GM21528 (cell line): ENCODE data around the gene EXOC4.

Experiments used
- ATAC-seq: cut with Tn5 transposase; IDR thresholded peaks from one replicate; pipeline ENCODE4 v1.9.1; 2021; ENCODE audit warnings: mild to moderate bottlenecking, moderate library complexity; ENCODE audit not compliant: unreplicated experiment, low FRiP score

Gene EXOC4

DNA sequence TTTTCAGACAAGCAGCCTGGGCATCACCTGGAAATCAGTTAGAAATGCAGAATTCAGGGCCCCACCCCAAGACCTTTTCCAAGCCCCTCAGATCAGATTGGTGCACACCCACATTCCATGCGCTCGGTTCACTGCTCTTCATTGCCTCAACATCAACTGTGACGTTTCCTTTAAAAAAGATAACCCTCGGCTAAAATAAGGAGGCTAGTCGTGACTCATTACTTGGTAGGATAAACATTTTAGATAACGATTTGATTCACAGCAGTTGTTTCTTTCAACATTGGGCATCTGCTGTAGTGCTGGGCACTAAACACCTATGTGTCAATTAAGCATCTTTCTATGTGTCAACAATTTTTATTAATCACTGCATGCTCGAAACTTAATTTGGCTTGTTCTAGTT, 683.2 kb downstream of the EXOC4 start:
- ATAC-seq, result no peak

DNA sequence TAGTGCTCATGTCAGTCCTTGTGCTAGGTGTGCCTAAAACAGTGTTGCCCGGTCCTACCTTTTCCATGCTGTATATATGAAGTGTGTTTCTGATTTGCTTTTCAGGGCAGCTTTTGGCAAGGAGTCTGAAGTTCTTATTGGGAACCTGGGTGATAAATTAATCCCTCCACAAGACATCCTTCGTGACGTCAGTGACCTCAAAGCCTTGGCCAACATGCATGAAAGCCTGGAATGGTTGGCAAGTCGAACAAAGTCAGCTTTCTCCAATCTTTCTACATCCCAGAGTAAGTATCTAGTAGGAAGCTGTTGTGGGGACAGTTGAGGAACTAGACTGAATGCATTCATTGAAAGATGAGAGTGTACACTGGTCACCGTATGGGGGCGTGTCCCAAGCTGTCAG, 684.9 kb downstream of the EXOC4 start:
- ATAC-seq, result no peak

DNA sequence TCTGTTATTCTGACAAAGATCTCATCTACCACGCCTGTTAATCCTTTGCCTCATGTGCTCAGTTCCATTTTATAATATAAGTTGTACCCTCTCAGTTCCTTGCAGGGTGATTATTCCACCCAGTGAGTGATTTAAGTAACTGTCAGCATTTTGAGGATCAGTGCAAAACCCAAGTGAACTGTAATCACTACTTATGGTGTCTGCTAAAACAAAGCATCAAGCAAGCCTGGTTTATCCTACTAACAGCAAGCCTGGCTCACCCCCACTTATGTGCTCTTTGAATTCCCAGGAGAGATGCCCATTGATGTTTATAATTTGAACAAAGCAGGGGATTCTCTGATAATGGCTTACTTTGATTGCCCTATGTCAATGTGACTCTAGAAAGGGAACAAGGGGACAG, 687.5 kb downstream of the EXOC4 start:
- ATAC-seq, result no peak

GRCh38 chr7:133941496-133941895, 688.6 kb downstream of the EXOC4 start:
- ATAC-seq, result no peak

DNA sequence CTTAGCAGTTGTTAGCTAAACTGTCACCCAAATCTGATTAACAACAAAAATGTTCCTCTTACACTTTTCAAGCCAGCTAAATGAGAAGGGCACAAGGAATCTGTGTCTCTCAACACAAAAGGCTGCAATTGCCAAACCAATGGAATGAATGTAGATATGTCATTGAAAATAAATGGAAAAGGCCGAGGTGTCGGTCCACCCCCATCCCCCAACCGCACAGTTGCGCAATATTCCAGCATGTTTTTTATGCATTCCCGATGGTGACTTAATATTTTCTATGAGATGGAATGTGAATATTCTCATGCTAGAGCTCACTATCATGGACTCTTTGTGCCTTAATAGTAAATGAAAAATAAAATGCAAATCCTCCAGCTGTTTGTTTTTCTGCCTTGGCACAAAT, 692.6 kb downstream of the EXOC4 start:
- no peak for ATAC-seq

DNA sequence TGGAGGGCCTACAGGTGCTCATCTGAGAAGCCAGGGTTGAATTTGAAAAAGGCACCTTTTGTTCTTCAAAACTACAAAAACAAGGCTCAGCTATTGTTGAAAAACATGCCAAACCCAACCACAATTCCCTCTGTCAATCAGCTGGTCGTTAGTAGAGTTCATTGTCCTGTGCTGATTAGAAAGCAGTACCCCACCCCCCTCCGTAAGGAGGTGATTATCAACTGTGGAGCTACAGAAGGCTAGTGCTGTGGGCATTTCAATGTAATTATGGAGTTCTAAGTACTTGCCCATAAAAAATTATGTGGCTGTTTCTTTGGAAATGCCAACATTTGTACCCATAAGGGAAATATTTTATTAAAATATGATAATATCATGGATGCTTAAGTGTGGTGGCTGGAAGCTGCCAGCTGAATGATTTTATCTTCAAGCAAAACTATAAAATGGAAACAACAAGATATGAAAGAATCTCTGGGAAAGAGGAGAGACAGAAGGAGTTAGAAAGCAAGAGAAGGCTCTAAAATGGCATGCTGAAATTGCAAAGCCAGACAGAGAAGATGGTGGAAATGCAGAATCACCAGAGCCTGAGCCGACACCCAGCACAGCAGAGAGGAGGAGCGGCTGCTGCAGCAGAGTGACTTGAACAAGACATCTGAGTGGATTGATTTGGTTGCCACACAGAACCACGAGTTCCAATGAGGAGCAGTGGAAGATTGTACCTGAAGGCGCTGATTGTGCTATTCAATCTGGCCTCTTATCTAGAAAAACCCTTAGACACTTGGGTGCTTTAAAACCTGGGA, 694.8 kb downstream of the EXOC4 start:
- ATAC-seq, result no peak

DNA sequence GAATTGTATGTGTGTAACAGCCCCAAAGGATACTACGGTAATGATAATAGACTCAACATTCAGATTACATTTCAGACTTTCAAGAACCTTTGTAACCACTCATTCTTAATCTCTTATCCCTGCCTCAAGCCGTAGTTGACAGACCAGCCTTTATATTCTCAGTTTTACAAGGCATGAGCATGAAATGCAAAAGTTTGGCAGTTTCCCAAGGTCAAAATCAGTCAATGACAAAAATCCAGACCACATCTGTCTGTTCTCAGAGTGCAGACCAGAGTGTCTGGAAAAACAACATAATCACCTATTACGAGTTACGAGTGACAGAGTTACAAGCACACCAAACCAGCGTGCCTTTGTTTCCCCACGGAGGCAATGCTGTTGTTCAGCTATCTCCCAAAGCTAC, 695.7 kb downstream of the EXOC4 start:
- no peak for ATAC-seq

- no peak for ATAC-seq
Observed at GRCh38 chr7:133950855-133951254, 698.0 kb downstream of the EXOC4 start.

DNA sequence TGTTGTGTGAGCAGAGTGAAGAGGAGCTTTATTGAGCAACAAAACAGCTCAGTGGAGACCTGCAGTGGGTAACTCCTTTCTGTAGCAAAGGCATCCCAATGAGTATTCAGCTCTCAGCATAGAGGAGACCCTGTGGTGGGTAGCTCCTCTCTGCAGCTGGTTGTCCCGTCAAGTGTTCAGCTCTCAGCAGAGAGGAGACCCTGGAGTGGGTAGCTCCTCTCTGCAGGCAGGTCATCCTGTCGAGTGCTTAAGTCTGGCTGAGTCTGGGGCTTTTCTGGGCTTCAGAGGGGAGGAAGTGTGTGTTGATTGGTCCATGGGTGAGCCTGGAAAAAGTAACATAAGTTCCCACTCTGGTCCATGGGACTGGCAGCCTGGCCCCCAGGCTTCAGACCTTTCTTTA, 702.3 kb downstream of the EXOC4 start:
- ATAC-seq, result no peak

DNA sequence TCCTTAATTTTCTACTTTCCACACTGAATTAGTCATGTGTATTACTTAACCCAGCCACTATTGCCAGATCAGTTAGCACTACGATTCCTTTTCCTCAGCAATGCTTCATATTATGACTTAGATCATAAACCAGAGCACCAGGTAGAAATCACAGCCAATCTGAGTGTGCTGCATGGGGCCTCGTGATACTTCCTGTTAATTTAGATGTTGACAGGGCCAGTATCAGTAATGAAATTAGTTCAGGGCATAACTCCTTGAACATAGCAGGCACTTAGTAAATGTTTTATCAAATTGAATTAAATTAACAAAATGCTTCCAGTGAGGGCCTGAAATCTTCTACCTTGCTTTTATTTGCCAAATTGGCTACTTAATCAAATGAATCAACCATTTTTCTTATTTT, 705.0 kb downstream of the EXOC4 start:
- ATAC-seq, result no peak

DNA sequence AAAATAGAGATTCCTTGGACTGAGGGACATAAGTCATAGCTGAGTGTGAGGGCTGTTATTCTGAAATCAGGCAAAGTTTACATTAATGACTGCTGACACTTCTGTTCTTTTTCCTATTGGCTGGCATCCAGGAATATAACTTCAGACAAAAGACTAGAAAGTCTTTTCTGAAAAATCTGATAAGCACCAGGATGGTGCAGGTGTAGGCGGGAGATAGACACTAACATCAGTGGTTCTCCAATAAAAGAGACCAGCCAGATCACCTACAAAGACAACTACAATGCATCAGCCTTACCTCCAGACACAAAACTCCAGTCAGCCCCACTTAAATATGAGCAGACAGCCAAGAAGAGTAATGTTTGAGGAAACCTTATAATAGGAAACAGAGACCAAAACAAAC, 705.9 kb downstream of the EXOC4 start:
- no peak for ATAC-seq

DNA sequence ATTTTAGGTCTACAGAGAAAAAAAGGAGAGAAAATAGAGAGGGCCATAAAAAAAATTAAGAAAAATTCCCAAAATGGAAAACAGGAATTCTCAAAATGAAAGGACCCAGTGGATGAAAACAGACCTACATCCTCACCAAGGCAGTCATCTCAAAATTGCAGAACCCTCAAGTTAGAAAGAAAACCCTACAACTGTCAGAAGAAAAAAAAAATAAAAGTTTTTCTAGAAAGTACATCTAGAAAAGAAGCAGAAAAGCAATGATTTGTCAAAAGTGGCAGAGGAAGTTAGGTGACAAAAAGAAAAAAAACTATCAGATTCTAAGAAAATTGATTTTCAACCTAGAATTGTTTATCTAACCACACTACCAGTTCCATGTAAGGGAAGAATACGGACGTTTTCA, 706.6 kb downstream of the EXOC4 start:
- ATAC-seq, result no peak

DNA sequence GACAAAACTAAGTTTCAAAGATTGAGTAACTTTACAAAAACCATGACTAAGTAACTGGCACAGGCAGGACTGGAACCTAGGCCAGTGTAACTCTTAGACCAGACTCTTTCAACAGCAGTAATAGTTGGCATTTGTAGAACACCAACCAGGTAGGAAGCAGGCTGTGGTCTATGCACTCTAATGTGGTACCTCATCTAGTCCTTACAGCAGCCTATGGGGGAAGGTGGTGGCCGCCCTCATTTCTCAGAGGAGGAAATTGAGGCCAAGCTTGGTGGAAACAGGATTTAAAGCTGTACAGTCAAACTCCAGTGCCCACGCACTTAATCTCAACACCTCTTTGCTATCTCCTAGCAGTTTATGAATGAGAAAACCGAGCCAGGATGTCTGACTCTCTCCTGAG, 708.8 kb downstream of the EXOC4 start:
- no peak for ATAC-seq

GRCh38 chr7:133962646-133963045, 709.8 kb downstream of the EXOC4 start:
- ATAC-seq, result no peak

DNA sequence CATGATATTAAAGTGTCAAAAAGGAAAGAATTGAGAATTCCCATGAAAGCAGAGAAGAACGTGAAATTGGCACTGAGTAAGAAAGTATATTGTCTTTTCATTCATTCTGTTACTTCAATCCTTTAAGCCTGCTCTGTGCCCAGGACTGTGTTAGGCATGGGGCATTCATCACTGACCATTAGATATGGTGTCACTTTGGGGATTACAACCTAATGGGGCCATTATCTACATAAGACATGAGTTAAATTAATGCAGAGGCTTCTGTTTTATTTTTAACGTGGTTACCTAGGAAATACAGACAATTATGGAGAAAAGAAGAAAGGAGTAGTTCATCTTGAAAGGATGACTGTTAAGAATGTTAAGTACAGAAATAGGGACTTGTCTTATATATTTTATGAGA, 710.8 kb downstream of the EXOC4 start:
- ATAC-seq, result no peak

GRCh38 chr7:133971625-133972024, 718.7 kb downstream of the EXOC4 start:
- no peak for ATAC-seq

DNA sequence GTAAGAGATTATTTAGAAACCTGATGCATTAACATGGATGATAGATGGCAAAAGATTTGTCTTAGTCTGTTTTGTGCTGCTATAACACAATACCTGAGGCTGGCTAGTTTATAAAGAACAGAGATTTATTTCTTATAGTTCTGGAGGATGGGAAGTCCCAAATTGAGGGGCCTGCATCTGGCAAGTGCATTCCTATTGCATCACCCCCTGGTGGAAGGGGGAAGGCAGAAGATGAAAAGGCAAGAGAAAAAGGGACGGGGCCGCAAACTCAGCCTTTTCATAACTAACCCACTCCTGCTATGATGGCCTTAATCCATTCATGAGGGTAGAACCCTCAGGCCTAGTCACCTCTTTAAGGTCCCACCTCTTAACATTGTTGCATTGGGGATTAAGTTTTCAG, 720.8 kb downstream of the EXOC4 start:
- no peak for ATAC-seq

DNA sequence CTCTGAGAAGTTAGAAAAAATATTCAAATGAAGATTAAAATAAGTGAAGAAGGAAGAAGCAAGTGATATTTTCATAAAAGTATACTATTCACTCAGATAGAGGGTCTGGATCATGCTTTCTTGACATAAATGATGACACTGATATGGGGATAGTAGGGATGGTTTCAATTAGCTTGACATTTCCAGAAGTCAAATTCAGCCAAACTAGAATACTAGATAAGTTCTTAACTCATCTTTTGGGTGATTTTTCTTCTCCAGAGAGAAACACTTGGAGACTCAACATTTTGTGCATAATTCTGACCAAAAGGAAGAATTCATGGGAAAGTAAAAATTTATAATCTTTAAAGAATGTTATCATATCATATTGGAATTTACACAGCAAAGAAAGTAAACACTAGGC, 722.3 kb downstream of the EXOC4 start:
- no peak for ATAC-seq

- ATAC-seq, result no peak
Observed at GRCh38 chr7:133976140-133976539, 723.3 kb downstream of the EXOC4 start.

- ATAC-seq, result no peak
Observed at GRCh38 chr7:133977409-133978274, 724.8 kb downstream of the EXOC4 start.

GRCh38 chr7:133978502-133979295, 725.8 kb downstream of the EXOC4 start:
- ATAC-seq, result no peak
